Left lung (tissue), 10 donors: ENCODE measurements around the gene C11orf86. TPM values are rescaled to one million over a fixed set of nuclear protein-coding genes. Genes with fewer than 3 reads are reported as not detected.

Experiments
- ATAC-seq: fragments of 200-7000 bp; cut with Tn5 transposase; one replicate; pipeline ENCODE4 v1.9.1; 2020; ENCODE audit warnings: moderate library complexity
- DNase-seq, 4 donors: peaks; one replicate each; pipeline ENCODE4 v3.0.0-alpha.2; 2013 to 2020
- H3K27ac ChIP-seq, 2 donors: fragments of 200-600 bp; sonication (generic) in 1 of 2; one replicate each; pipeline versions ENCODE4 v1.5.0 to v1.8.0; 2020 to 2021
- H3K27me3 ChIP-seq, 2 donors: fragments of 200-600 bp; sonication (generic) in 1 of 2; one replicate each; pipeline versions ENCODE4 v1.5.0 to v1.8.0; 2020 to 2021
- H3K36me3 ChIP-seq, 2 donors: fragments of 200-600 bp; sonication (generic) in 1 of 2; one replicate each; pipeline versions ENCODE4 v1.5.0 to v1.8.0; 2020 to 2021
- H3K4me1 ChIP-seq, 2 donors: fragments of 200-600 bp; one replicate each; pipeline ENCODE4 v1.8.0; 2021
- H3K4me3 ChIP-seq, 2 donors: fragments of 200-600 bp; sonication (generic) in 1 of 2; one replicate each; pipeline versions ENCODE4 v1.5.0 to v1.8.0; 2020 to 2021; ENCODE audit warnings: mild to moderate bottlenecking in 1 of 2
- H3K9me3 ChIP-seq, 2 donors: fragments of 200-600 bp; sonication (generic) in 1 of 2; one replicate each; pipeline versions ENCODE4 v1.5.0 to v1.8.0; 2020 to 2021
- intact Hi-C, 2 donors: fragments of 100-400 bp; cut with DNase I; formaldehyde crosslinking; loops; one replicate each; pipeline versions ENCODE4 v1.11.2 to v1.14.2; 2022
- microRNA-seq, 2 donors: library from miRNA; unstranded; fragments of <30 nt; microRNA quantifications; one replicate each; pipeline ENCODE4, GENCODE V29; 2019
- polyA plus RNA-seq, 6 donors: library from polyadenylated mRNA; unstranded; fragments of 120-200 nt; gene quantifications; one replicate each; pipeline ENCODE4 v1.2.1, GENCODE V29; 2013; ENCODE audit not compliant: insufficient read length in 6 of 6
- total RNA-seq, 2 donors: library from RNA; stranded (reverse); fragmentation: NEBNext Ultra II Directional; extraction: Animal tissue kit (Norgen Biotek cat#: 25700); gene quantifications; one replicate each; pipeline ENCODE4 v1.2.1, GENCODE V29; 2021
- TF ChIP-seq, protein P1 (sequence below), 2 donors: fragments of 200-600 bp; sonication (generic) in 1 of 2; IDR thresholded peaks; one replicate each; pipeline versions ENCODE4 v1.5.0 to v1.8.0; 2021; ENCODE audit warnings: antibody characterized with exemption in 2 of 2
- donor health status: DM: no; HTN: yes; CAD: no.
- donor health status: DM: no; HTN: no; CAD: no.

Gene C11orf86
- total and polyA plus RNA-seq, 8 donors, result not detected

DNA sequence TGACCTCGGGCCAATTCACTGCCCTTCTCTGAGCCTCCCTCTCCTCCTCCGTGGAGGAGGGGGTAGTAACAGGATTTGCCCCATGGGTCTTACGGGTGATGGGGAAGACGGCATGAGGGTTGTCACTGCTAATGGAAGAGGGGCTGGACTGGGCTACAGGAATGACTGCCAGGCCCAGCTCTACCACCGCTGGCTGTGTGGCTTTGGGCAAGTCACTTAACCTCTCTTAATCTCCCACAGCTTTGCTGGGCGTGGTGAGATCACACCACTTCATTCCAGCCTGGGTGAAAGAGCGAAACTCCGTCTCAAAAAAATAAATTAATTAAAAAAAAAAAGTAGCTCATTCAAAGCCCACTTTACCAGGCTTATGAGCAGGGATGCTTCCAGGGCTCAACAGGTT lies 50.6 kb downstream of the C11orf86 start:
- no peaks in the 10 kb centered on the region for H3K9me3 ChIP-seq
- ATAC-seq (no peak), DNase-seq (no peak)
- peaks cover 20 to 76% of the 10 kb centered on the region in 2 donors for H3K27me3 ChIP-seq
- no peaks in the 10 kb centered on the region for H3K36me3 ChIP-seq
- no peak overlapping the region for H3K4me3 ChIP-seq
- H3K4me1 ChIP-seq, result peaks cover 12 to 21% of the 10 kb centered on the region in 2 donors
- H3K27ac ChIP-seq, result no peak overlapping the region
- intact Hi-C loops, result no loop called here
- TF ChIP-seq, protein P1, sequence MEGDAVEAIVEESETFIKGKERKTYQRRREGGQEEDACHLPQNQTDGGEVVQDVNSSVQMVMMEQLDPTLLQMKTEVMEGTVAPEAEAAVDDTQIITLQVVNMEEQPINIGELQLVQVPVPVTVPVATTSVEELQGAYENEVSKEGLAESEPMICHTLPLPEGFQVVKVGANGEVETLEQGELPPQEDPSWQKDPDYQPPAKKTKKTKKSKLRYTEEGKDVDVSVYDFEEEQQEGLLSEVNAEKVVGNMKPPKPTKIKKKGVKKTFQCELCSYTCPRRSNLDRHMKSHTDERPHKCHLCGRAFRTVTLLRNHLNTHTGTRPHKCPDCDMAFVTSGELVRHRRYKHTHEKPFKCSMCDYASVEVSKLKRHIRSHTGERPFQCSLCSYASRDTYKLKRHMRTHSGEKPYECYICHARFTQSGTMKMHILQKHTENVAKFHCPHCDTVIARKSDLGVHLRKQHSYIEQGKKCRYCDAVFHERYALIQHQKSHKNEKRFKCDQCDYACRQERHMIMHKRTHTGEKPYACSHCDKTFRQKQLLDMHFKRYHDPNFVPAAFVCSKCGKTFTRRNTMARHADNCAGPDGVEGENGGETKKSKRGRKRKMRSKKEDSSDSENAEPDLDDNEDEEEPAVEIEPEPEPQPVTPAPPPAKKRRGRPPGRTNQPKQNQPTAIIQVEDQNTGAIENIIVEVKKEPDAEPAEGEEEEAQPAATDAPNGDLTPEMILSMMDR (IDR thresholded peaks at IDR 0.05), result no peak

Small RNA genes lying within 50 kb of the gene (microRNA-seq; reads per million reads assigned to microRNA genes)
- gene MIR3163, result 0 to 0.17 reads per million in 2 donors

Other genes with a start within 250 kb of the C11orf86 start
- gene SPTBN2, start 246.1 kb upstream of the C11orf86 start, total RNA-seq, result 10 to 100 TPM in 1 of 2 donors, 1 to 10 TPM in 1; 8.7 to 26.4 TPM
- 10 to 100 TPM in 1 of 6 donors, 1 to 10 TPM in 5; 7.5 to 11.6 (median 8.7) TPM for gene SPTBN2, start 246.1 kb upstream of the C11orf86 start, polyA plus RNA-seq
- gene RCE1, start 131.9 kb upstream of the C11orf86 start, total RNA-seq, result 10 to 100 TPM; 16.4 to 22.3 TPM
- 10 to 100 TPM; 17.5 to 22.7 (median 20.3) TPM for gene RCE1, start 131.9 kb upstream of the C11orf86 start, polyA plus RNA-seq
- gene LRFN4, start 118.2 kb upstream of the C11orf86 start, total RNA-seq, result 10 to 100 TPM; 20.2 to 21.1 TPM
- gene LRFN4, start 118.2 kb upstream of the C11orf86 start, polyA plus RNA-seq, result 10 to 100 TPM in 3 of 6 donors, 1 to 10 TPM in 3; 6.1 to 15.3 (median 10.2) TPM
- 10 to 100 TPM; 20.3 to 27.4 TPM for gene PC, start 16.9 kb upstream of the C11orf86 start, total RNA-seq
- 10 to 100 TPM in 5 of 6 donors, 1 to 10 TPM in 1; 7.9 to 12.9 (median 10.3) TPM for gene PC, start 16.9 kb upstream of the C11orf86 start, polyA plus RNA-seq
- gene SYT12, start 47.8 kb downstream of the C11orf86 start, total RNA-seq, result under 1 TPM in 1 of 2 donors, not detected in 1; 0.61 TPM
- gene SYT12, start 47.8 kb downstream of the C11orf86 start, polyA plus RNA-seq, result under 1 TPM; 0.06 to 0.50 (median 0.10) TPM
- 10 to 100 TPM; 17.8 to 37.6 TPM for gene RHOD, start 81.5 kb downstream of the C11orf86 start, total RNA-seq
- 10 to 100 TPM in 2 of 6 donors, 1 to 10 TPM in 4; 9.1 to 14.8 (median 9.7) TPM for gene RHOD, start 81.5 kb downstream of the C11orf86 start, polyA plus RNA-seq
- 10 to 100 TPM; 71.0 to 85.4 TPM for gene KDM2A, start 144.0 kb downstream of the C11orf86 start, total RNA-seq
- 10 to 100 TPM; 76.6 to 87.0 (median 80.3) TPM for gene KDM2A, start 144.0 kb downstream of the C11orf86 start, polyA plus RNA-seq